GM12892 (cell line): ENCODE measurements around the gene SLC35F2.

Experiments used
- DNase-seq: peaks from one replicate; pipeline ENCODE4 v3.0.0; 2011; ENCODE audit not compliant: insufficient read length
- FAIRE-seq: peaks from 2 replicates; lab custom pipeline; 2011; peaks lifted over from hg19 to GRCh38; lab: Jason Lieb, UNC
- POLR2A ChIP-seq: IDR thresholded peaks from 2 replicates; pipeline ENCODE4 v1.6.1; 2011; ENCODE audit warnings: low read depth, low read length, control low read depth
- POLR2AphosphoS5 ChIP-seq: IDR thresholded peaks from 2 replicates; pipeline ENCODE4 v1.6.1; 2011; ENCODE audit warnings: low read depth, low read length, control low read depth
- TAF1 ChIP-seq: IDR thresholded peaks from 2 replicates; pipeline ENCODE4 v1.6.1; 2011; ENCODE audit warnings: low read depth, mild to moderate bottlenecking, control low read depth, low read length, borderline replicate concordance

Gene SLC35F2

DNA sequence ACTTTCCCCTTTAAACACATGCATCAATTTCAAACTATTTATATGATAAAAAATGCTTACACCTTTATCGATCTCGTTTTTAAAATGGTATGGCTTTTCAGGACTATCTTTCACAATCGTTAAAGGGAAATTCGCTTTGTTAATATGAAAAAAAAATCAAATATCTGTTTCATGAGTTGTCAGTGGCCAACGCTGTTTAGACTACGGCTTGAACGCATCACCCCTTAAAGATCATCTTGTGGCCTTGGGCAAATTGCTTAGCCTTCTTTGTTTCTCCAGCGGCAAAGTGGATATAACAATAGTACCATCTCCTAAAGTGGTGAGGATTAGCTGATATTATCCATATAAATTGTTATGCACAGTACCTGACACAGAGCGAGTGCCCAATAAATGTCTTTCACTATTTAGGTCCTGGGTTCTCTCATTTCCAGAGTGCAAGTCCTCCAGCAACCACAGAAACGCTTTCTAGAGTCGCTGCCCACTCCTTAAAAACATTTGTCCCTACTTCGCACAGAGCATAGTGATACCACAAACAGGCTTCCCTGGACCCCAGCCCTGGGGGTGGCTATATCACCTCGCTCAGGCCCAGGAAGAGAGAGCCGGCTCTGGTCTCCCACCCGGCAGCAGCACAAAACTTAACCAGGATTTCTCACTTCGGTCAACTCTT, 904 bp downstream of the SLC35F2 start:
- DNase-seq (no peak), FAIRE-seq (no peak)
- TF ChIP-seq TAF1 (0 out of 2 replicates have a peak, but pooled peaks have one; percentile 2), POLR2AphosphoS5 (no peak)

DNA sequence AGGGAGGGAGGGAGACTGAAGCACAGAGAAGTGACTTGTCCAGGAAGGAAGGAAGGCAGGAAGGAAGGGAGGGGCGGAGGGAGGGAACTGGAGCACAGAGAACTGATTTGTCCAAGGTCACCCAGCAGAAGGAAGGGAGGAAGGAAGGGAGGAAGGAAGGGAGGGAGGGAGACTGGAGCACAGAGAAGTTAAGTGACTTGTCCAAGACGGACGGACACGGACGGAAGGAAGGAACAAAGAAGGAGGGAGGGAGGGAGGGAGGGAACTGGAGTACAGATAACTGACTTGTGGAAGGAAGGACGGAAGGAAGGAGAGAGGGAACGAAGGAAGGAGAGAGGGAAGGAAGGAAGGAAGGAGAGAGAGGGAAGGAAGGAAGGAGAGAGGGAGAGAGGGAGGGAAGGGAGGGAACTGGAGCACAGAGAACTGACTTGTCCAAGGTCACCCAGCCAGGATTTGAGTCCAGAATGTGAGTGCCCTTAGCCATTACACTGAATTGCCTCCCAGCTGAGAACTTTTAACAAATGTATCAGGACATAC, 1.5 kb downstream of the SLC35F2 start:
- FAIRE-seq, result peak; percentile 70
- DNase-seq, result no peak
- no peak for TF ChIP-seq TAF1
- no peak for TF ChIP-seq POLR2AphosphoS5
- no peak for TF ChIP-seq POLR2A

DNA sequence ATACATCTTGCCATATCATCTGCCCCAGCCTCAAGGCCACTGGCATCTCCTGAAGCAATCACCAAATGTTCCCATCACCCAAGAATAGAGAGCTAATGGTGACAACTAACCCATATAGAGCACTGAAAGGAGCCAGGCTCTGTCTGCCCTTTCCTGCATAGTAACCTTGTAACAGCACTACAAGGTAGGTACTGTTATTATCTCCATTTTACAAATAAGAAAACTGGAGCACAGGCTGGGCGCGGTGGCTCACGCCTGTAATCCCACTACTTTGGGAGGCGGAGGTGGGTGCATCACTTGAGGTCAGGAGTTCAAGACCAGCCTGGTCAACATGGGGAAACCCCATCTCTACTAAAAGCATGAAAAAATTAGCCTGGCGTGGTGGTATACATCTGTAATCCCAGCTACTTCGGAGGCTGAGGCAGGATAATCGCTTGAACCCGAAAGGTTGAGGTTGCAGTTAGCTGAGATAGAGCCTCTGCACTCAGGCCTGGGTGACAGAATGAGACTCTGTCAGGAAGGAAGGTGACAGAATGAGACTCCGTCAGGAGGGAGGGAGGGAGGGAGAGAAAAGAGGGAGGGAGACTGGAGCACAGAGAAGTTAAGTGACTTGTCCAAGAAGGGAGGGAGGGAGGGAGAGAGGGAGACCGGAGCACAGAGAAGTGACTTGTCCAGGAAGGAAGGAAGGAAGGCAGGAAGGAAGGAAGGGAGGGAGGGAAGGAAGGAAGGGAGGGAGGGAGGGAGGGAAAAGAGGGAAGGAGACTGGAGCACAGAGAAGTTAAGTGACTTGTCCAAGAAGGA, 2.2 kb downstream of the SLC35F2 start:
- DNase-seq, result no peak
- no peak for TF ChIP-seq TAF1
- TF ChIP-seq POLR2A, result no peak
- no peak for TF ChIP-seq POLR2AphosphoS5
- no peak for FAIRE-seq

DNA sequence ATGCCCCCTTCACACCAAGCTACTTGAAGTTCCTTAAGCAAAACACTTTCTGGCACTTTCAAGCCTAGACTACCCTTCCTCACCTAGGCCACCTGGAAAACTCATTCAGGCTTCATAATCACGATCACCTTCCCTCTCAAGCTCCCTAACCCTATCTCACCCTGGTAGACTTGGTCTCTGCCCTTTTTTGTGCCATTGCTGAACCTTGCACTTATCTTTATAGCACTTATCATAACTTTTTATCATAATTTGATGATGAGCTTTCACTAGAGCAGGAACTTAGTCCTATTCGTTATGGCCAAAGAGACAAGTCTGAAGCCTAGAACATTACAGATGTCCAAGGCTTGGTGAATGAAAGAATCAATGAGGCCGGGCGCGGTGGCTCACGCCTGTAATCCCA, 5.5 kb downstream of the SLC35F2 start:
- no peak for TF ChIP-seq POLR2A
- TF ChIP-seq TAF1, result no peak
- no peak for TF ChIP-seq POLR2AphosphoS5
- FAIRE-seq (no peak), DNase-seq (no peak)

DNA sequence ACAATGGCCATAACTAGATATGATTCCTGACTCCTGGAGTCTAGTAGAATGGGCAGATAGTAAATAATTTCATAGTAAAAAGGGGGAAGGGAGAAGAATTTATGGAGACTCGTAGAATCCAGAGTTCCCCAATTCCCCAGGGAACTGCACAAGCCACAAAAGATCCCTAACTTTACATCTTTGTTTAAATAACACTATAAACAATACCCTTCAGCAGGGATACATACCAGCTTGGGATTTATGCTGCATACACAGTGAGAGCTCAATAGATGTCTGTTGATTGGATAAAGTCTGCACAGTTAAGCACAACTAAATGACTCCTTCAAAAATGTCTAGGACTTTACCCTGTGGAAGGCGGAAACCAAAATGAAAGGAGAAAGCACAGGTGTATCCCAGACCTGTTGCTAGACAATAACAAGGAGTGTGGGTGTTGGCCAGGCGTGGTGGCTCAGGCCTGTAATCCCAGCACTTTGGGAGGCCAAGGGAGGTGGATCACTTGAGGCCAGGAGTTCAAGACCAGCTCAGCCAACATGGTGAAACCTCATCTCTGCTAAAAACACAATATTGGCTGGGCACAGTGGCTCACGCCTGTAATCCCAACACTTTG, 6.8 kb downstream of the SLC35F2 start:
- no peak for TF ChIP-seq POLR2AphosphoS5
- no peak for TF ChIP-seq TAF1
- no peak for TF ChIP-seq POLR2A
- DNase-seq (no peak), FAIRE-seq (no peak)

DNA sequence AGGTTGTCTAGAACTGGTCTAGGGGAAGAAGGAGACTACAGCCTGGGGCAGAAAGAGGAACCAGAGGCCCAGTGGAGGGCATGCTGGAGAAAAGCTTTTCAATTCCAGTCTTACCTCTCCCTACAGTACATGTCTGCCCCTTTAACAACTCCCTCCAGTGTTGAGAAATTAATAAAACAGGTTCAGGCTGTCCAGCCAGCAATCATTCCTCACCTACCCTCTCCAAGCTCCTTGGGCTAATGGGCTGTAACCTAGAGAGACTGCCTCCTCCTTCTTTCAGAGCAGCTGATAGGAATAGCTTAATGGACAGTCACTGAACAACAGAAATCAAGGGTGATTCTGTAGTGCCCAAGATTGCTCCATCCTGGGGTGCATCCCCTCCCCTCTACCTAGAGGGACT, 8.8 kb downstream of the SLC35F2 start:
- no peak for TF ChIP-seq POLR2AphosphoS5
- TF ChIP-seq TAF1, result no peak
- TF ChIP-seq POLR2A, result no peak
- peak; percentile 63 for FAIRE-seq
- DNase-seq, result no peak

DNA sequence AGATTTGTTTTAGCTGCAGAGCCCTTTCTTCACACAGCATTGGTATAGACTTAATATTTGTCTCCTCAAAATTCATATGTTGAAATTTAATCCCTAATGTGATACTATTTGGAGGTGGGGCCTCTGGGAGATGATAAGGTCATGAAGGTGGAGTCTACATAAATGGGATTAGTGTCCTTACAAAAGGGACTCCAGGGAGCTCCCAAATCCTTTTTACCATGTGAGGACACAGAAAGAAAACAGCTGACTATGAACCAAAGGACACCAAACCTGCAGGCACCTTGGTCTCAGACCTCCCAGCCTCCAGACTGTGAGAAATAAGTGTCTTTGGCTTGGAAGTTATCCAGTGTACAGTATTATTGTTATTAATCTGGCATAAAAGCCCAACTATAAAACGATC, 10.2 kb downstream of the SLC35F2 start:
- FAIRE-seq (no peak), DNase-seq (no peak)
- TF ChIP-seq POLR2AphosphoS5 (no peak), TAF1 (no peak), POLR2A (no peak)

DNA sequence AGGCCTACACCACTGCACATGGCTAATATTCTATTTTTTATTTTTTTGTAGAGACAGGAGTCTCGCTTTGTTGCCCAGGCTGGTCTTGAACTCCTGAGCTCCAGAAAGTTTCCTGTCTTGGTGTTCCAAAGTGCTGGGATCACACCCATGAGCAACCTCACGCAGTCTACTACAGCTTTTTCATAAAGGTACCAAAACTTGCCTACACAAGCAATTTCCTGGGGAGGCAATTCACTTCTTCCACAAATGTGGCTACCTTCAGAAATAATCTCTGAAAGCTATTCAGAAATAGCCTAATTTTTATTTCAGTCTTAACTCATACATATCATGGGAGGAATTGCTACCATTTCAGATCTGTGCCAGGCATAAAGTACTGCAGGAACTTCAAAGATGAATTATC, 11.4 kb downstream of the SLC35F2 start:
- DNase-seq (no peak), FAIRE-seq (no peak)
- TF ChIP-seq POLR2AphosphoS5, result no peak
- no peak for TF ChIP-seq POLR2A

DNA sequence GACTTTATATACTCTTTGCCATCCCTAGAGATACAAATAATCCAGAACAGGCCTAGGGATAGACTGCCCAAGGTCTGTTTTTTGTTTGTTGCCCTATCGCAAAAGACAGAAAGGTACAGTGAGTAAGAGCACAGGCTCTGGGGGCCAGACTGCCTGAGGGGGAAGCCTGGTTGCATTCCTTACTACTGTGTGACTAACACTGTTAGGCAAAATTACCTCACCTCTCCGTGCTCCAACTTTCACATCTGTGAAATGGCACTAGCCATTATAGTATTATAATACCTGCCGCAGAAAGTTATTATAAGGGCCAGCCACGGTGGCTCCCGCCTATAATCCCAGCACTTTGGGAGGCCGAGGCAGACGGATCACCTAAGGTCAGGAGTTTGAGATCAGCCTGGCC, 14.5 kb downstream of the SLC35F2 start:
- no peak for FAIRE-seq
- TF ChIP-seq POLR2A, result no peak
- TF ChIP-seq TAF1, result no peak
- TF ChIP-seq POLR2AphosphoS5, result no peak
- DNase-seq, result no peak

DNA sequence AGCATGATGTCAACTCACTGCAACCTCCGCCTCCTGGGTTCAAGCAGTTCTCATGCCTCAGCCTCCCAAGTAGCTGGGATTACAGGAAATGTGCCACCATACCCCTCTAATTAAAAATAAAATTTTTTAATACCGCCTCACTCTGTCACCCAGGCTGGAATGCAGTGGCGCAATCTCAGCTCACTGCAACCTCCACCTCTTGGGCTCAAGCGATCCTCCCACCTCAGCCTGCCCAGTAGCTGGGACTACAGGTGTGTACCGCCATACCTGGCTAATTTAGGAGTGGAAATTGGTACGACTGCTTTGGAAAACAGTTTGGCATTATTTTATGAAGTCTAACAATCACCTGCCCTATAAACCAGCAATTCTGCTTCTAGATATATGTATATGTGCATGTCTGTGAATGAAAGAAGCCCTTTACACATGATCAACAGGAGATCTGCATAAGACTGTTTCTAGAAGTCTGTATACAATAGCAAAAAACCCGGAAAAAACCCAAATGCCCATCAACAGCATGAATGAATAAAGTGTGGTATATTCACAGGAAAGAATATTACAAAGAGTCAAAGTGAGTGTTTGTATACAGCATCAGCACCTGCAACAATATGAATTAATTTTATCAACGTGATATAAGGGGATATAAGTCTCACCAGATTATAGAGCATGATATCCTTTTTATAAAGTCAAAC, 16.0 kb downstream of the SLC35F2 start:
- no peak for TF ChIP-seq POLR2AphosphoS5
- TF ChIP-seq POLR2A, result no peak
- no peak for TF ChIP-seq TAF1
- FAIRE-seq (no peak), DNase-seq (no peak)

DNA sequence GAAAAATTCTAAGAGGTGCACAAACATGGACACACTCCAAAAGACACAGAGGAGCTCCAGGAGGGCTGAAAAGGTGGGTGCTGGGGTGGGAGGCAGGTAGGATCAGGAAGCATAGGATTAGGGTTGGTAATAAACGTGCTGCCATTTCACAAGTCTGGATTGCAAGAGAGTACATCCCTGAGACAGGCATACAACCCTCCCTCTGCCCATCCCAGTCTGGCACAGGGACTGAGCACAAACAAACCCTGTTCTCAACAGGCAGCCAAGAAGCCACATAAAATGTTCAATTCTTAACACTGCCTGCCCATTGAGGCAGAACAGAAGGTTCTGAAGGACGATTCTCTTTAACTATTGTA, 18.5 kb downstream of the SLC35F2 start:
- no peak for FAIRE-seq

More for the DNA sequence above, 18.5 kb downstream of the SLC35F2 start:
- no peak for DNase-seq
- TF ChIP-seq POLR2A (no peak), TAF1 (no peak), POLR2AphosphoS5 (no peak)
